Airway epithelial cell (primary cell): ENCODE measurements around the gene TAF11L2. TPM values are rescaled to one million over a fixed set of nuclear protein-coding genes. Genes with fewer than 3 reads are reported as not detected.

Source experiments
- total RNA-seq: library from RNA; depleted of rRNA; stranded (reverse); fragments of >200 nt; gene quantifications from 2 replicates; pipeline ENCODE4 v1.2.3, GENCODE V29; 2015

Gene TAF11L2
- total RNA-seq: not detected in 2 replicates

GRCh38 chr5:17497931-17498330 lies at the start of gene TAF11L2:
Gene TAF11L2, plus strand, starts transcription at chr5:17498231.

GRCh38 chr5:17518067-17518466 lies 20.0 kb downstream of the TAF11L2 start, which contains the start of gene TAF11L3:
Gene TAF11L3, plus strand, starts transcription at chr5:17518367.

GRCh38 chr5:17521501-17521900 lies 23.5 kb downstream of the TAF11L2 start, which contains the start of gene TAF11L4:
Gene TAF11L4, plus strand, starts transcription at chr5:17521801.

GRCh38 chr5:17524935-17525334 lies 26.9 kb downstream of the TAF11L2 start, which contains the start of gene TAF11L5:
Gene TAF11L5, plus strand, starts transcription at chr5:17525235.

GRCh38 chr5:17528369-17528768 lies 30.3 kb downstream of the TAF11L2 start, which contains the start of gene TAF11L6:
Gene TAF11L6, plus strand, starts transcription at chr5:17528669.

Other genes with a start within 250 kb of the TAF11L2 start
- gene TAF11L3, start 20.1 kb downstream of the TAF11L2 start, total RNA-seq: not detected in 2 replicates
- not detected in 2 replicates for gene TAF11L4, start 23.6 kb downstream of the TAF11L2 start, total RNA-seq
- gene TAF11L5, start 27.0 kb downstream of the TAF11L2 start, total RNA-seq: not detected in 2 replicates
- not detected in 2 replicates for gene TAF11L6, start 30.4 kb downstream of the TAF11L2 start, total RNA-seq
- not detected in 2 replicates for gene TAF11L7, start 87.5 kb downstream of the TAF11L2 start, total RNA-seq
- not detected in 2 replicates for gene TAF11L8, start 92.7 kb downstream of the TAF11L2 start, total RNA-seq
- not detected in 2 replicates for gene TAF11L9, start 96.2 kb downstream of the TAF11L2 start, total RNA-seq
- not detected in 2 replicates for gene TAF11L10, start 99.6 kb downstream of the TAF11L2 start, total RNA-seq
- not detected in 2 replicates for gene TAF11L11, start 106.0 kb downstream of the TAF11L2 start, total RNA-seq
- not detected in 2 replicates for gene TAF11L12, start 112.2 kb downstream of the TAF11L2 start, total RNA-seq
- not detected in 2 replicates for gene TAF11L13, start 133.9 kb downstream of the TAF11L2 start, total RNA-seq
- gene TAF11L14, start 136.2 kb downstream of the TAF11L2 start, total RNA-seq: not detected in 2 replicates